ENCODE results near the gene CBLN2.

- TF ChIP-seq POLR2A (IDR thresholded peaks at IDR 0.05) (no peak), CTCF (IDR thresholded peaks at IDR 0.05) (no peak), EP300 (IDR thresholded peaks at IDR 0.05) (no peak)
These were observed 1.2 kb downstream of the CBLN2 start for GRCh38 chr18:72542984-72543356.
